GM12878 (cell line): Measurements from ENCODE around the gene MEDAG. TPM values are rescaled to one million over a fixed set of nuclear protein-coding genes. Genes with fewer than 3 reads are reported as not detected.

ENCODE experiments used
- ATAC-seq: fragments of 200-7000 bp; cut with Tn5 transposase; 3 replicates; pipeline ENCODE4 v1.9.1; 2020; ENCODE audit warnings: mild to moderate bottlenecking, moderate library complexity
- BruUV-seq: library from RNA; stranded (reverse); fragments of 400-500 nt; replicated peaks from 2 replicates; lab custom pipeline; 2021; lab: Mats Ljungman, UMichigan
- CTCF ChIA-PET: fragments of 300-600 bp; sonication (Branson Sonifier 250); formaldehyde crosslinking; extraction: SDS; loops from one replicate; lab custom pipeline; 2021; ENCODE audit warnings: inconsistent platforms; lab: Yijun Ruan, JAX
- POLR2A ChIA-PET: fragments of 350-600 bp; formaldehyde crosslinking; extraction: SDS; loops from one replicate; lab custom pipeline; 2021; ENCODE audit warnings: inconsistent platforms; lab: Charles Lee
- RAD21 ChIA-PET: fragments of 300-600 bp; sonication (Branson Sonifier 250); formaldehyde crosslinking; loops from one replicate; lab custom pipeline; 2023; ENCODE audit warnings: antibody characterized with exemption; ENCODE audit not compliant: unreplicated experiment; lab: Charles Lee
- SMC1A ChIA-PET: fragments of 300-600 bp; sonication (Branson Sonifier 250); formaldehyde crosslinking; loops from one replicate; lab custom pipeline; 2023; ENCODE audit not compliant: unreplicated experiment, uncharacterized antibody; lab: Charles Lee
- DNase-seq: peaks from one replicate; pipeline ENCODE4 v3.0.0-alpha.2; 2011; ENCODE audit warnings: low read depth, low spot score
- FAIRE-seq: peaks from 3 replicates; lab custom pipeline; 2011; peaks lifted over from hg19 to GRCh38; lab: Jason Lieb, UNC
- H2AFZ ChIP-seq: 2 replicates; pipeline ENCODE4 v1.6.0; 2011; ENCODE audit warnings: low read depth, low read length, control low read depth; ENCODE audit not compliant: control insufficient read depth
- H3K27ac ChIP-seq: 2 replicates; pipeline ENCODE4 v1.5.1; 2011; ENCODE audit warnings: control low read depth; ENCODE audit not compliant: control insufficient read depth, insufficient read depth
- H3K27me3 ChIP-seq, 2 experiments: replicated peaks in 1 of 2; 2 replicates each; pipeline versions ENCODE4 v1.6.0 to v1.6.1; 2011; ENCODE audit warnings: low read length in 1 of 2; ENCODE audit not compliant: control insufficient read depth in 2 of 2, insufficient read depth in 2 of 2
- H3K36me3 ChIP-seq, 2 experiments: 2 replicates each; pipeline ENCODE4 v1.5.1; 2011; ENCODE audit warnings: low read length in 1 of 2; ENCODE audit not compliant: control insufficient read depth in 2 of 2, insufficient read depth in 2 of 2
- H3K4me1 ChIP-seq: 2 replicates; pipeline ENCODE4 v1.6.1; 2011; ENCODE audit warnings: mild to moderate bottlenecking, low read length, moderate library complexity, mixed read lengths; ENCODE audit not compliant: control insufficient read depth, insufficient read depth
- H3K4me2 ChIP-seq: 2 replicates; pipeline ENCODE4 v1.6.0; 2011; ENCODE audit warnings: control low read depth; ENCODE audit not compliant: control insufficient read depth, insufficient read depth
- H3K4me3 ChIP-seq: fragments of 200-600 bp; sonication (generic); 2 replicates; pipeline ENCODE4 v1.5.1; 2016
- H3K79me2 ChIP-seq: 2 replicates; pipeline ENCODE4 v1.6.0; 2011; ENCODE audit warnings: low read length; ENCODE audit not compliant: control insufficient read depth, insufficient read depth
- H3K9ac ChIP-seq: 2 replicates; pipeline ENCODE4 v1.8.0; 2011; ENCODE audit warnings: low read length, control low read depth, mixed read lengths; ENCODE audit not compliant: control insufficient read depth, insufficient read depth
- H3K9me3 ChIP-seq: replicated peaks from 3 replicates; pipeline ENCODE4 v1.5.1; 2011; ENCODE audit warnings: mild to moderate bottlenecking, low read length; ENCODE audit not compliant: control insufficient read depth, insufficient read depth
- H4K20me1 ChIP-seq: 2 replicates; pipeline ENCODE4 v1.6.0; 2011; ENCODE audit not compliant: control insufficient read depth, insufficient read depth
- BACH1 ChIP-seq: fragments of 450-650 bp; IDR thresholded peaks from 2 replicates; pipeline ENCODE4 v1.6.1; 2017; ENCODE audit warnings: mild to moderate bottlenecking, borderline replicate concordance
- GATAD2B ChIP-seq: fragments of 450-650 bp; conservative IDR thresholded peaks from 2 replicates; pipeline ENCODE4 v1.6.1; 2017; ENCODE audit warnings: low read depth, mild to moderate bottlenecking, moderate library complexity
- JUND ChIP-seq: IDR thresholded peaks from 2 replicates; pipeline ENCODE4 v1.6.1; 2012; ENCODE audit warnings: low read depth, mild to moderate bottlenecking, low read length, improper control_type of control experiment, moderate library complexity
- RUNX3 ChIP-seq: IDR thresholded peaks from 2 replicates; pipeline ENCODE4 v1.6.1; 2012; ENCODE audit warnings: low read length, inconsistent platforms
- SPI1 ChIP-seq: IDR thresholded peaks from 2 replicates; pipeline ENCODE4 v1.6.1; 2011; ENCODE audit warnings: low read depth, mild to moderate bottlenecking, low read length, moderate library complexity, borderline replicate concordance; ENCODE audit not compliant: insufficient read depth
- WRNIP1 ChIP-seq: IDR thresholded peaks from 2 replicates; pipeline ENCODE4 v1.6.1; 2011; ENCODE audit warnings: low read depth, low read length, improper control_type of control experiment, borderline replicate concordance
- WGBS: methylation state at CpG from one replicate; pipeline ENCODE4 v1.1.6; 2016; ENCODE audit warnings: low lambda C conversion rate; ENCODE audit not compliant: insufficient replicate concordance, insufficient coverage; ENCODE audit errors: missing lambda C conversion rate; 5-methylcytosine and 5-hydroxymethylcytosine counted together
- in situ Hi-C: fragments of 300-500 bp; cut with MboI; formaldehyde crosslinking; loops from 9 replicates; pipeline ENCODE4 v1.14.3; 2018; ENCODE audit warnings: mixed read lengths
- intact Hi-C: fragments of 100-400 bp; cut with micrococcal nuclease; formaldehyde crosslinking; loops from one replicate; pipeline ENCODE4 v1.14.2; 2022; ENCODE audit not compliant: unreplicated experiment
- polyA plus RNA-seq, 11 experiments: library from polyadenylated mRNA; depleted of rRNA in 4 of 11; unstranded in 6 of 11; stranded (reverse) in 5 of 11; fragments of >200 nt; fragmentation: Nextera tagmentation in 4 of 11; fragmentation: Illumina TruSeq in 1 of 11; extraction: Ambion mirVana in 4 of 11; extraction: Trizol in 1 of 11; gene quantifications; 1 replicate in 1 of 11; 2 replicates in 10 of 11; pipeline versions ENCODE4 v1.2.1 to v1.2.3, GENCODE V29; 2011 to 2016; ENCODE audit warnings: inconsistent platforms in 2 of 11, missing spikeins in 2 of 11, low read depth in 1 of 11
- total RNA-seq, 4 experiments: library from RNA; depleted of rRNA in 3 of 4; stranded (reverse); fragments of >200 nt in 3 of 4; fragmentation: Illumina TruSeq in 1 of 4; extraction: Trizol in 1 of 4; gene quantifications; 2 replicates each; pipeline versions ENCODE4 v1.2.1 to v1.2.3, GENCODE V29; 2013 to 2021
- TF ChIP-seq, protein P1 (sequence below): fragments of 450-650 bp; formaldehyde crosslinking; IDR thresholded peaks from 2 replicates; pipeline ENCODE4 v1.4.0; 2022; ENCODE audit warnings: mild to moderate bottlenecking, moderate library complexity

MEDAG gene
- total and polyA plus RNA-seq, 10 of the 15 experiments (the other 5 are each of a cell fraction or from before 2014, with no cell fraction given) = 0.03 TPM; not detected in 9

GRCh38 chr13:30933354-30933670 is 27.2 kb downstream of the MEDAG start:
- Histone ChIP-seq H3K4me3 (no peak overlapping the region), H3K4me2 (no peak overlapping the region), H3K4me1 (no peaks in the 10 kb centered on the region), H3K9me3 (no peaks in the 10 kb centered on the region; the same call in 2 of the 3 replicates), H3K27ac (no peak overlapping the region), H4K20me1 (no peaks in the 10 kb centered on the region), H3K9ac (no peak overlapping the region), H3K36me3 (no peaks in the 10 kb centered on the region), H3K27me3 (peaks cover 2 to 3% of the 10 kb centered on the region in 2 experiments; a peak in 1 of 4 replicates), H2AFZ (no peak overlapping the region), H3K79me2 (no peaks in the 10 kb centered on the region)
- intact Hi-C loops = no loop called here
- ATAC-seq (no peak), DNase-seq (no peak), FAIRE-seq (no peak)
- ChIA-PET SMC1A (no interaction called here), CTCF (no interaction called here), POLR2A (no interaction called here), RAD21 (no interaction called here)
- in situ Hi-C loops = no loop called here
- WGBS = 0% methylated on average over 3 of the region's 3 CpGs
- no peak for TF ChIP-seq BACH1
- TF ChIP-seq WRNIP1 = no peak
- no peak for TF ChIP-seq GATAD2B
- no TSS peak for BruUV-seq

DNA sequence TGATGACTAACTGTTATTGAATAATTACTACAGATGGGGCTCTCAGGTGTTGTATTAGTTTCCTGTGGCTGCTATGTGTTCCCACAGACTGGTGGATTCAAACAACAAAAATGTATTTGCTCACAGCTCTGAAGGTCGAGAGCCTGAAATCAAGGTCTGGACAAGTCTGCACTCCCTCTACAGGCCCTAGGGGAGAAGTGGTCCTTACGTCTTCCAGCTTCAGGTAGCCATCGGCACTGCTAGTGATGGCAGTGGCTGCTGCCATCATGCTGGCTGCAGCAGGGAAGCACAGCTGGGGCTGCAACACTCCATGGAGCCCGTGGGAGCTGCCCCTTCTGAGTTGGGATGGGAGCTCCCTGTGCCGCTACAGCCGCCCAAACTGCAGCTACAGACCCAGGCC is 28.3 kb downstream of the MEDAG start:
- ChIA-PET POLR2A (no interaction called here), CTCF (no interaction called here), RAD21 (no interaction called here), SMC1A (no interaction called here)
- no peak for FAIRE-seq
- no peak for DNase-seq
- in situ Hi-C loops (no loop called here), intact Hi-C loops (no loop called here)
- TF ChIP-seq RUNX3 = no peak
- TF ChIP-seq, protein P1, sequence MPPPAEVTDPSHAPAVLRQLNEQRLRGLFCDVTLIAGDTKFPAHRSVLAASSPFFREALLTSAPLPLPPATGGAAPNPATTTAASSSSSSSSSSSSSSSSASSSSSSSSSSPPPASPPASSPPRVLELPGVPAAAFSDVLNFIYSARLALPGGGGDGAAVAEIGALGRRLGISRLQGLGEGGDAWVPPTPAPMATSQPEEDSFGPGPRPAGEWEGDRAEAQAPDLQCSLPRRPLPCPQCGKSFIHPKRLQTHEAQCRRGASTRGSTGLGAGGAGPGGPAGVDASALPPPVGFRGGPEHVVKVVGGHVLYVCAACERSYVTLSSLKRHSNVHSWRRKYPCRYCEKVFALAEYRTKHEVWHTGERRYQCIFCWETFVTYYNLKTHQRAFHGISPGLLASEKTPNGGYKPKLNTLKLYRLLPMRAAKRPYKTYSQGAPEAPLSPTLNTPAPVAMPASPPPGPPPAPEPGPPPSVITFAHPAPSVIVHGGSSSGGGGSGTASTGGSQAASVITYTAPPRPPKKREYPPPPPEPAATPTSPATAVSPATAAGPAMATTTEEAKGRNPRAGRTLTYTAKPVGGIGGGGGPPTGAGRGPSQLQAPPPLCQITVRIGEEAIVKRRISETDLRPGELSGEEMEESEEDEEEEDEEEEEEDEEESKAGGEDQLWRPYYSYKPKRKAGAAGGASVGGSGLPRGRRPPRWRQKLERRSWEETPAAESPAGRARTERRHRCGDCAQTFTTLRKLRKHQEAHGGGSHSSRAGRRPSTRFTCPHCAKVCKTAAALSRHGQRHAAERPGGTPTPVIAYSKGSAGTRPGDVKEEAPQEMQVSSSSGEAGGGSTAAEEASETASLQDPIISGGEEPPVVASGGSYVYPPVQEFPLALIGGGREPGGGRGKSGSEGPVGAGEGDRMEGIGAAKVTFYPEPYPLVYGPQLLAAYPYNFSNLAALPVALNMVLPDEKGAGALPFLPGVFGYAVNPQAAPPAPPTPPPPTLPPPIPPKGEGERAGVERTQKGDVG = no peak
- no peak for TF ChIP-seq SPI1
- TF ChIP-seq JUND = no peak
- no peak overlapping the region for H2AFZ ChIP-seq
- no peaks in the 10 kb centered on the region for H3K36me3 ChIP-seq
- no peaks in the 10 kb centered on the region; the same call in 2 of the 3 replicates for H3K9me3 ChIP-seq
- no peak for ATAC-seq
- H3K4me1 ChIP-seq = no peaks in the 10 kb centered on the region
- H3K27me3 ChIP-seq = peaks cover 2 to 3% of the 10 kb centered on the region in 2 experiments; a peak in 1 of 4 replicates
- H3K27ac ChIP-seq = no peak overlapping the region
- no peak overlapping the region for H3K9ac ChIP-seq
- H3K4me3 ChIP-seq = no peak overlapping the region
- no peak overlapping the region for H3K4me2 ChIP-seq
- no TSS peak for BruUV-seq
- 32% methylated on average over 6 of the region's 6 CpGs for WGBS
- no peaks in the 10 kb centered on the region for H4K20me1 ChIP-seq
- H3K79me2 ChIP-seq = no peaks in the 10 kb centered on the region
